OCI-M1 (cell line): ENCODE data around the gene OPRPN.

Experiments
- DNase-seq: peaks from one replicate; lab custom pipeline; 2025; lab: John Stamatoyannopoulos, UW

Gene OPRPN, protein sequence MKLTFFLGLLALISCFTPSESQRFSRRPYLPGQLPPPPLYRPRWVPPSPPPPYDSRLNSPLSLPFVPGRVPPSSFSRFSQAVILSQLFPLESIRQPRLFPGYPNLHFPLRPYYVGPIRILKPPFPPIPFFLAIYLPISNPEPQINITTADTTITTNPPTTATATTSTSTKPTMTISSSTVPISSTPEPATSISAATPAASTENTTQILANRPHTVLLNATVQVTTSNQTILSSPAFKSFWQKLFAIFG

GRCh38 chr4:70397580-70397979, at the start of gene OPRPN:
TSS of gene OPRPN (plus strand) at chr4:70397940. CDS start at chr4:70399286, 1,346 bp downstream.
- DNase-seq = no peak

- no peak for DNase-seq
These were observed 41.6 kb upstream of the OPRPN start for GRCh38 chr4:70356185-70356584.

- DNase-seq = no peak
These were observed 38.6 kb upstream of the OPRPN start for GRCh38 chr4:70359115-70359661.

DNA sequence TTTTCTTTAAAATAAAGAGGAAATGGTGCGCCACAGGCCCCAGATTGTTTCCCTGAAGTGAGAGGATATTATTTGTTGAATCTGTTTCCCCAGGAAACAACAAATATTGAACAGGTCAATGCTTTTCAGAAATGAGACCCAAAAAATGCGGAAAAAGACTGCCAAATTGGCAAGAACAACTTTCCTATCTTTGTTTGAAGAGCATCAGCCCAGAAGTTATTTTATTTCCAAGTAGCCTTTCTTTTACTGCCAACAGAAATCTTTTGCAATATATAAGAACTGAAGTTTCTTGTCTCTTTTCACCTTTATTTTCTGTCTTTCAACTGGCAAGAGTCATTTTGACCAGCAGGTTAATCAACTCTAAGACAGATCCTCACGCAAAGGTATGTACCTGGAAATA, 37.3 kb upstream of the OPRPN start, which contains the start of gene SMR3A:
Gene SMR3A (plus strand): TSS at position 301 of the 400 bp plus-strand sequence. CDS start 1,356 bp downstream, outside the sequence.
- DNase-seq = no peak

GRCh38 chr4:70364002-70364401, 33.7 kb upstream of the OPRPN start:
- no peak for DNase-seq

GRCh38 chr4:70365479-70365878, 32.3 kb upstream of the OPRPN start:
- DNase-seq = no peak

GRCh38 chr4:70367813-70368212, 29.9 kb upstream of the OPRPN start:
- no peak for DNase-seq

DNA sequence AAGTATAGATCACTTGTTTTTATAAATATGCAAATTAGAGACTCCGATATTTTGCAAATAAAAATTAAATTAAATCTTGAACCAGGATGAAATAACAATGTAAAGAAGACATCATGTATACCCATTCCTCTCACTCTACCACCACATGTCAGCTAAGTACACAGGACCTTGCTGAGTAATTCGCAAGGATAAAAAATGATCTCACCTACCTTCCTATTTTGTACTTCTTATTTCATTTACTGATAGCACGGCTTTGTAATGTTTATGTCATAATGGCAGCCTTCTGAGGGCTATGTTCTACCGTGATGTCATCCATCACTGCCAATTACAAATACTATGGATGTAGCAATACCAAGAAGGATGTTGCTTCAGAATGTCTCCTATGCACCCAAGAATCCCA, 25.8 kb upstream of the OPRPN start:
- DNase-seq = no peak

DNA sequence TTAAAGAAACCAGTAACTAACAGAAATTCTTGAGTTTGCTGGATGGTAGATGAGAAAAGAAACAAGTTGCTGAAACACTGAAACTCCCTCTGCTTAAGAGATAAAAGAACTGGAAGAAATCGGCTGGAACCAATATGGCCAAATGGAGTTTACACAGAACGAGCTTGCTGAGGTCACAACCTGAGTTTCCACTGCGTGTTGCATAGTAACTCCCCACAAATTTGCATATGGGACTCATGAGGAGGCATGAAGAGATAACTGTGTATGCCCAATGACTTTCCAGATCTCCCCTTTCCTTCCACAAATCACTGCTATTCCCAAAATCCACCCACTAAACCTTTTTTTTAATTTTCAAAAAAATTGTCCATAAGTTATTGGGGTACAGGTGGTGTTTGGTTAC, 25.0 kb upstream of the OPRPN start:
- DNase-seq = no peak

GRCh38 chr4:70380578-70380977, 17.2 kb upstream of the OPRPN start:
- DNase-seq = no peak

- no peak for DNase-seq
These were observed 15.0 kb upstream of the OPRPN start, which contains the start of gene SMR3B for GRCh38 chr4:70382691-70383181. TSS of gene SMR3B (plus strand) at chr4:70383131. CDS start at chr4:70384511, 1,380 bp downstream.

DNA sequence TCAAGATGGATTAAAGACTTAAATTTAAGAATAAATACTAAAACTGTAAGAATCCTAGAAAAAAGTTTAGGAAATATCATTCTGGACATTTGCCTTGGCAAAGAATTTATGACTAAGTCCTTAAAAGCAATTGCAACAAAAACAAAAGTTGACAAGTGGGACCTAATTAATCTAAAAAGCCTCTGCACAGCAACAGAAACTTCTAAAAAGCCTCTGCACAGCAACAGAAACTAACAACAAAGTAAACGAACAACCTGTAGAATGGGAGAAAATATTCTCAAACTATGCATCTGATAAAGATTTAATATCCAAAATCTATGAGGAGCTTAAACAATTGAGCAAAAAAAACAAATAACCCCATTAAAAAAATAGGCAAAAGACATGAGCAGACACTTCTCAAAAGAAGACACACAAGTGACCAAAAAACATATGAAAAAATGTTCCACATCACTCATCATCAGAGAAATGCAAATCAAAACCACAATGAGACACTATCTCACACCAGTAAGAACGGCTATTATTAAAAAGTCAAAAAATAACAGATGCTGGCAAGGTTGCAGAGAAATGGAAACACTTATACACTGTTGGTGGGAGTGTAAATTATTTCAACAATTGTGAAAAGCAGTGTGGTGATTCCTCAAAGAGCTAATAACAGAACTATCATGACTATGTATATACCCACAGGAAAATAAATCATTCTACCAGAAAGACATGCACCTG, 5.5 kb upstream of the OPRPN start:
- no peak for DNase-seq

- peak; percentile 8 for DNase-seq
These were observed 1.6 kb downstream of the OPRPN start for GRCh38 chr4:70399319-70399718.

DNA sequence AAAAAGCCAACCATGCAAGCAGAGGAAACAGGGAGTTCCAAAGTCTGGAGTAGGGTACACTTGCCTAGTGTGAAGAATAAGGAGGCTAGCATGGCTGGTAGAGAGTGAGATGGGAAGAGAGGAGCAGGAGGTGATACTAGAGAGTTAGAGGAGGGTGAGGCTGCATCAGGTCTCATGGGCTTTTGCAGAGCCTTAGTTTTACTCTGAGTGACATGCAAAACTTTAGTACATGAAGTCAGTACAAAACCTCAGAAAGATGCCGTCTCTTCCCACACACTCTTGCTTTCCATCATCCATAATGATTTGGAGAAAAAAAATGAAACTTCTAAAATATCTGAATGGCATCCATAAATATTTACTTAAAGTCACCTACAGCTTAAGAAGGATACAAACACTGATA, 5.0 kb downstream of the OPRPN start:
- DNase-seq = no peak

GRCh38 chr4:70405765-70406164, 8.0 kb downstream of the OPRPN start:
- no peak for DNase-seq

GRCh38 chr4:70425306-70425705, 27.6 kb downstream of the OPRPN start:
- peak; percentile 46 for DNase-seq

- peak; percentile 28 for DNase-seq
These were observed 29.0 kb downstream of the OPRPN start for GRCh38 chr4:70426789-70427188.

DNA sequence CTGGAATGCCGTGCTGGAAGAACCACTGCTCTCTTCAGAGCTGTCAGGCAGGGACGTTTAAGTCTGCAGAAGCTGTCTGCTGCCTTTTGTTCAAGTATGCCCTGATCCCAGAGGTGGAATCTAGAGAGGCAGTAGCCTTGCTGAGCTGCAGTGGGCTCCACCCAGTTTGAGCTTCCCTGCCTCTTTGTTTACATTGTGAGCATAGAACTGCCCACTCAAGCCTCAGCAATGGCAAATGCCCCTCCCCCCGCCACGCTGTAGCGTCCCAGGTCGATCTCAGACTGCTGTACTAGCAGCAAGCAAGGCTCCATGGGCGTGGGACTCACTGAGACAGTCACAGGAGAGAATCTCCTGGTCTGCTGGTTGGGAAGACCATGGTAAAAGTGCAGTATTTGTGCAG, 39.5 kb downstream of the OPRPN start:
- DNase-seq = no peak

GRCh38 chr4:70442474-70442873, 44.7 kb downstream of the OPRPN start:
- no peak for DNase-seq

GRCh38 chr4:70443329-70443728, 45.6 kb downstream of the OPRPN start:
- no peak for DNase-seq

DNA sequence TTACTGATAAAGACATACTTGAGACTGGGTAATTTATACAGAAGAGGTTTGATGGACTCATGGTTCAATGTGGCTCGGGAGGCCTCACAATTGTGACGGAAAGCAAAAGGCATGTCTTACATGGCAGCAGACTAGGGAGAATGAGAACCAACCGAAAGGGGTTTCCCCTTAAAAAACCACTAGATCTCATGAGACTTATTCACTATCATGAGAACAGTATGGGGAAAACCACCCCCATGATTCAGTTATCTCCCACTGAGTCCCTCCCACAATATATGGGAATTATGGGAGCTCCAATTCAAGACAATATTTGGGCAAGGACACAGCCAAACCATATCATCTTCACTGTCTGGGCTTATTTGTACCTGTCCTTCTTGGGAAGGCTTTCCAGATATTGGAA, 51.5 kb downstream of the OPRPN start:
- no peak for DNase-seq

DNA sequence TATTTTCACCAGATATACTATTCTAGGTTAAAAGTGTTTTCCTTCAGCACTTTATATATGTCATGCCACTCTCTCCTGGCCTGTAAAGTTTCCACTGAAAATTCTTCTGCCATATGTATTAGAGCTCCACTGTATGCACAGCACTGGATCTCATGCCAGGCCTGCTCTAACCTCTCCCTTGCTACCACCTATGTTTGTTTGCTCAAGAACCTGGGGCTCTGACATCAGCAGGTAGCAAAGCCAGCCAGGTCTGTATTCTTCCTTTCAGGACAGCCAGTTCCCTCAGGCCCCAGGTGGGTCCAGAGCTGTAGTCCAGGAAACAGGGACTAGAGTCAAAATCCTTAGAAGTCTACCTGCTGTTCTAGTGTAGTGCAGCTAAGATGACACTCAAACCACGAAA, 55.2 kb downstream of the OPRPN start:
- no peak for DNase-seq
